HCT116 (cell line): Measurements from ENCODE around the gene PCDHA3.
"Not testable (repeated sequence)": the region's sequence is repeated elsewhere in the genome, so short reads cannot be mapped to it uniquely, and the experiment has no call there.

Source experiments
- ATF3 ChIP-seq: IDR thresholded peaks from 2 replicates; pipeline ENCODE4 v1.6.1; 2012
- CBX3 ChIP-seq: IDR thresholded peaks from 2 replicates; pipeline ENCODE4 v1.6.1; 2012; ENCODE audit warnings: low read depth
- CEBPB ChIP-seq: IDR thresholded peaks from 2 replicates; pipeline ENCODE4 v1.6.1; 2012; ENCODE audit warnings: low read depth
- CTCF ChIP-seq, 3 experiments: fragments of 200-600 bp in 1 of 3; sonication (generic) in 1 of 3; IDR thresholded peaks in 2 of 3; conservative IDR thresholded peaks in 1 of 3; 2 replicates each; pipeline ENCODE4 v1.5.1; 2012 to 2017; ENCODE audit warnings: low read depth in 2 of 3, low read length in 2 of 3, antibody characterized with exemption in 1 of 3, borderline replicate concordance in 1 of 3, control low read depth in 1 of 3, mild to moderate bottlenecking in 1 of 3, mixed read lengths in 1 of 3, mixed run types in 1 of 3, moderate library complexity in 1 of 3; ENCODE audit not compliant: insufficient read depth in 1 of 3
- EGR1 ChIP-seq: IDR thresholded peaks from 2 replicates; pipeline ENCODE4 v1.6.1; 2012; ENCODE audit warnings: low read depth
- EZH2 ChIP-seq: fragments of 200-600 bp; sonication (generic); IDR thresholded peaks from 2 replicates; pipeline ENCODE4 v1.6.1; 2017; ENCODE audit warnings: antibody characterized with exemption, mixed run types
- JUND ChIP-seq: IDR thresholded peaks from 2 replicates; pipeline ENCODE4 v1.6.1; 2012
- MAX ChIP-seq: IDR thresholded peaks from 2 replicates; pipeline ENCODE4 v1.6.1; 2012
- POLR2A ChIP-seq: IDR thresholded peaks from 2 replicates; pipeline ENCODE4 v1.7.0; 2011; ENCODE audit warnings: borderline replicate concordance; ENCODE audit not compliant: insufficient read depth, insufficient read length; ENCODE audit errors: extremely low read depth
- POLR2AphosphoS5 ChIP-seq: IDR thresholded peaks from 2 replicates; pipeline ENCODE4 v1.6.1; 2011; ENCODE audit warnings: mild to moderate bottlenecking, low read depth, low read length, moderate library complexity
- RAD21 ChIP-seq: IDR thresholded peaks from 2 replicates; pipeline ENCODE4 v1.6.1; 2012; ENCODE audit warnings: low read depth, mild to moderate bottlenecking
- REST ChIP-seq: IDR thresholded peaks from 2 replicates; pipeline ENCODE4 v1.6.1; 2012; ENCODE audit warnings: low read depth
- SIN3A ChIP-seq: IDR thresholded peaks from 2 replicates; pipeline ENCODE4 v1.6.1; 2012; ENCODE audit warnings: low read depth
- SP1 ChIP-seq: IDR thresholded peaks from 2 replicates; pipeline ENCODE4 v1.6.1; 2012; ENCODE audit warnings: low read depth

- not testable (repeated sequence) for TF ChIP-seq POLR2AphosphoS5; SIN3A; CTCF (IDR thresholded peaks at IDR 0.05 in 2 of 3, conservative IDR thresholded peaks at IDR 0.05 in 1 of 3; ENCODE audit: borderline replicate concordance in 1 of 3, insufficient read depth in 1 of 3, low read depth in 2 of 3, low read length in 2 of 3); CEBPB; ATF3; CBX3; SP1; EZH2; POLR2A; MAX; EGR1; REST; JUND; RAD21
These were observed 22.1 kb downstream of the PCDHA3 start for GRCh38 chr5:140822969-140823368.
